GM19463 (cell line): ENCODE measurements around the gene VTCN1.
"Not testable (repeated sequence)": the region's sequence is repeated elsewhere in the genome, so short reads cannot be mapped to it uniquely, and the experiment has no call there.

Source experiments
- ATAC-seq: cut with Tn5 transposase; IDR thresholded peaks from one replicate; pipeline ENCODE4 v1.9.1; 2021; ENCODE audit warnings: mild to moderate bottlenecking, moderate library complexity; ENCODE audit not compliant: unreplicated experiment

VTCN1 gene

DNA sequence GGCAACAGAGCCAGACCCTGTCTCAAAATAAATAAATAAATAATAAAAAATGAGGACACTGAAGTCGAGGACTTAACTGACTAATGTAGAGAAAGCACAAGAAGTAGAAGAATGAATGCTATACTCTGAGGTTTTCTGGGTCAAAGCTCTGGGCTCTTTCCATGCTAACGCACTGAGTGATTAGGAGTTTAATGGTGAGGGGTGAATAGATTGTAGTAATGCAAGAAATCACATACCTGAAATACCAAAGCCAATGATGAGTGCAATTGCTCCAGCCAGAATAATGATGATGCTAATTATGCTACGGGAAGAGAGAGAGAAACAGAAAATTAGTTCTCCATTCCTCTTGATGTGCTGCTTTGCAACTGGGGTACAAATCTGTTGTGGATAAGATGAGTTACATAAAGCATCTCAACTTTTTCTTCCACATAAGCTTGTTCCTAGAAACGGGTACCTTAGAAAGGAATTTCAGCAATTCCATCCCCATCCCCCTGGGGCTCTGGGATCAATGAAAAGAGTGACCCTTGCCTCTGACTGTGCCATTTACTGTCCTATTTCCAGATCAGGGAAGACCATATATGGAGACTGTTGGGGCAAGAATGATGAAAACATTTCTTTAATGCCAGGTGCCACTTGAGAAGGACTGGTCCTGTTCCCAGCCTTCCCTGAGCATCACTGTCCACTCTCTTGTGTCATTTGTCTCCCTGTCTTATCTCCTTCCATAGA, 40.7 kb downstream of the VTCN1 start:
- no peak for ATAC-seq

DNA sequence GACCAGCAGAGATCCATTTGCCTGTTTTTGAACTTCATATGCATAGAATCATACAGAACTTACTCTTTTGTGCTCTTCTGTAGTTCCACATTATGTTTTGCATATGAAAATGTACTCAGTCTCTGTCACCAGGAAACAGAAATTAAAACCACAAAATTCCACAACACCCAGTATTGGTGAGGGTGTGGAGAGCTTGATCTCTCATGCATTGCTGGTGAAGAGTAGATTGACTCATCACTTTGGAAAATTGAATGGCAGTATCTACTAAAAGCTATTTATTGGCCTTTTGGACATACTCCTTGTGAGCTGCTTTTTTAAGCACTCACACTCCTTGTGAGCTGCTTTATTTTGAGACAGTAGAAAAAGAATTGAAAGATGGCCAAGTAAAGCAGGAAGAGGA, 43.3 kb downstream of the VTCN1 start:
- no peak for ATAC-seq

DNA sequence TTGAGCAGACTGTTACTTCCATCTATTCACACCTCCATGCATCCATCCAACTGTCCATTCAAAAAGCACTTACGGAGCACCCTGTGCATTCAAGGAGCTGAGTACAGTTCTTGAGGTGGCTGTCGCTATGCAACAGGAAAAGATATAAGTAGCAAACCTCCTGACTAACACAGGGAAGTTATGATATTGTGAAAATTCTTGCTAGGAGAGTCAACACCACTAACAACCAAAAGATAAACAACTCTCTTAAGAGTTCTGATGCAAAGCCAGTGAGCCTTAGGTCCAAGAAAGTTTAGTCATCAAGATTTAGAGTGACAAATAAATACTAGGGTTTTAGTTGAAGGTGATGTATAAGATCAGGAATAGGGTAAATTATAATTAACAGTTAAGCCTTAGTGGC, 44.7 kb downstream of the VTCN1 start:
- ATAC-seq = no peak

DNA sequence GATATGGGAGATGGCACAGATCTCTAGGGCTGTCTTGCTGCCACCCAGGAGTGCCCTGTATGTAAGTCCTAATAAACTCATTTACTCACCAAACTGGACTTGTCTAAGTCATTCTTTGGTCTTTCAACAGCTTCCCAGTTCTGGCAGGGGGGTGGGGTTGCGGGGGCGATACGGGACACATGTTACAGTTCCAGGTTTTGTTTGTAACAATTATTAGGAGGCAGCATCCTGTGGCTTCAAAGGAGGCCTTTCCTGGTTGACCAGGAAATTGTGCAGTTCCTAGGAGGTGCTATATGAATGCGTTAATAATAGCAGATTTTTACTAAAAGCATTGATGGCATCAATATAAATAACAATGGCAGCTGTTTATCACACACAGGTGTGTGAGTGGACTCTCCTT, 46.5 kb downstream of the VTCN1 start:
- ATAC-seq = no peak

DNA sequence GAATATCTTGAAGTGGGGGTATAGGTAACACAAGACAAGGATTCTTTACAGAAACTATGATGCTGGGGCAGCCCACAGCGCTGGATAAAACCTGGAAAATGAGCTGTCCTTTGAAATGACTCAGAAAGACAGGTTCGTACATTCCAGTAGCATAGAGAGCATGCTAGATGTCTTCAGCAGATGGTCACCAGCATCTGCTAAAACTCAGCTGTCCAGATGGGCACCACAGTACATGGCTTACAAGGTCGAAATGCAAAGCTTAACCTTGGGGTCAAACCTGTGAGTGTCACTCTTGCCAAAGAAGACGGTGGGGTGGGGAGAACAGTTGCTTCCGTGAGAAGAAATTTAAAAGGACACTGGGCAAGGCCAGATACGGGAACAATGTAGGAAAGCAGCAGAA, 47.9 kb downstream of the VTCN1 start:
- ATAC-seq = no peak

DNA sequence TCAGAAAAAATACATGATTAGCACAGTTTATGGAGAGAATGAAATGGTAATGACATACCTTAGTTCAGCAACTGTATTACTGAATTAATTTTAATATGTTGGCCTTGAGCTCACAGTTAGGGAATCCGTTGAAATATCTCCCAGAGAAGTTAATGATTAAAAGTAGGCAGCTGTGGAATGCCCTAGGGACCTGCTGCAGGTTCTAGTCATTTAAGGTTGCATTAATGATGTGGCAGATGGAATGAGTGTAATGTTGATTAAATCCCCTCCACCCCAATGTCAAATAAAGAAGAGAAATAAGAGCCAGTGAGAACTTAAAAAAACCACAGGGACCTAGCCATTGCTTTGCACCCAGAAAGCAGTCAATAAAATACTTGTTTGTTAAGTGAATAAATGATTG, 48.8 kb downstream of the VTCN1 start:
- no peak for ATAC-seq

DNA sequence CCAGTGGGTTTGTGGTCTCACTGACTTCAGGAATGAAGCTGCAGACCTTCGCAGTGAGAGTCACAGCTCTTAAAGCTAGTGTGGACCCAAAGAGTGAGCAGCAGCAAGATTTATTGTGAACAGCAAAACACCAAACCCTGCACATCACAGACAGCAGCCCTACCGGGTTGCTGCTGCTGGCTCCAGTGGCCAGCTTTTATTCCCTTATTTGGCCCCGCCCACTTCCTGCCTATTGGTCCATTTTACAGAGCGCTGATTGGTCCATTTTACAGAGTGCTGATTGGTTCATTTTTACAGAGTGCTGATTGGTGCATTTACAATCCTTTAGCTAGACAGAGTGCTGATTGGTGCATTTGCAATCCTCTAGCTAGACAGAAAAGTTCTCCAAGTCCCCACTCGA, 59.4 kb downstream of the VTCN1 start:
- not testable (repeated sequence) for ATAC-seq

DNA sequence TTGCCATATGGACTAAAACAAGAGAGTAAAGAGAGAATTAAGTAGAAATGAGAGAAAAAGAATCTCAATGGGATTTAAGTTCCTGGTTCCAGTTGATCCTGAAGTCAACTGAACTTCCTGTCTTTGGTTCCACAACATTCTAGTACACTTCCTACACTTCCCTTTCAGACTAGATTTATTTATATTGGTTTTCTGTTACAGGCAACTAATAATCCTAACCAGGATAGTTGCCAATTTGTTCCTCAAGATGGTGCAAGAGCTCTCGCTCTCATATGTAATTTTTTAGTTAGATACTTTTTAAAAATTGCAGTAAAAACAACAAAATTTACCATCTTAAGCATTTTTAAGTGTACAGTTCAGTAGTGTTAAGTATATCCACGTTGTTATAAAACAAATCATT, 60.4 kb downstream of the VTCN1 start:
- no peak for ATAC-seq

DNA sequence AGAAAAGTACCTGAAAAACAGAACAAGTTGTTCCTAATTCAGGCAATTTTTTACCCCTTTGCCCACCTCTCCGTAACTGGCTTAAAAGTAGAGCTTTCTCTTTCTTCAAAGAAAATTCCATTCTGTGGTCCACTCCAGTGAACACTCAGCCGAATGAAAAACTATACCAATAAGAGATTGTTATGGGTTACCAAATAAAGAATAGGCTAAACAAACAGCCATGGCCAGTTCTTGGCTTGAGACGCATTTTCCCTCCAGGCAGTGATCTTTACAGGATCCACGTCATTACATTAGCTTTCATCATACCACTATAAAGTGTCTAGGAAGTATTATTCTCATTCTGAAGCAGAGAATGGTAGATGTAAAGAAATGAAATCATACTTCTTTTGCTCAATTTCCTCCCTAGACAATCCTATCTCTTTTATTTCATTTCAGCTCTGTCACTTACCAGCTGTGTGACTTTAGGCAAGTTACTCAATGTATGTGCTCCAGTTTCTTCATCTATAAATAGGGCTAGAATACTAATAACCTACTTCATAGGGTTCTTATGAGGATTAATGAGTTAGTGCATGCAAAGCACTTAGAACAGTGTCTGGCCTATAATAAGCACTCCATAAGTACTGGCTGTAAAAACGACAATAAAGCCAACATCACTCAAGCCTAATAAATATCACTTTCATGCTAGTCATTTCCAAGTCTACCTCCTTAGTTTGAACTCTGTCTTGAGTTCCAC, 62.7 kb downstream of the VTCN1 start:
- no peak for ATAC-seq

DNA sequence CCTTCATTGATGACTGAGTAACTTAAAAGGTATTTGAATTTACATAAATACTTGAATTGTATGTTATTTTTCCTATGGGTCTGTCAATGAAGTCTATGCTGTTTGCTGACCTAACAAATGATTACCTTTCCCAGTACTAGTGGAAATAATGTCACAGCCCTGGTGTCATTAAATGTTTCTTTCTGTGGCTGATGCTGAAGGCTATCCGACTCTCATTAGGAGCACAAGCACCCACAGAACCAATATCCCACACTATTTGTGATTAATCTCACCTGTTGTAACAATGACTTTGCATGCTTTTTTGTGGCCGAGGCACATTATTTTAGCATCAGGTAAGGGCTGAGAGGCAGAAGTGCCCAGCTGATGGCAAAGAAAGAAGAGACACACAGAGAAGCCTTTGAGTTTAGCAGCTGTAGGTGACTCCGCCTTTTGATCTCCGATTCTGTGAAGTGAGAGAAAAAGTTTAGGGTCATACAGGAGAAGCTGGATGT, 63.3 kb downstream of the VTCN1 start:
- no peak for ATAC-seq

DNA sequence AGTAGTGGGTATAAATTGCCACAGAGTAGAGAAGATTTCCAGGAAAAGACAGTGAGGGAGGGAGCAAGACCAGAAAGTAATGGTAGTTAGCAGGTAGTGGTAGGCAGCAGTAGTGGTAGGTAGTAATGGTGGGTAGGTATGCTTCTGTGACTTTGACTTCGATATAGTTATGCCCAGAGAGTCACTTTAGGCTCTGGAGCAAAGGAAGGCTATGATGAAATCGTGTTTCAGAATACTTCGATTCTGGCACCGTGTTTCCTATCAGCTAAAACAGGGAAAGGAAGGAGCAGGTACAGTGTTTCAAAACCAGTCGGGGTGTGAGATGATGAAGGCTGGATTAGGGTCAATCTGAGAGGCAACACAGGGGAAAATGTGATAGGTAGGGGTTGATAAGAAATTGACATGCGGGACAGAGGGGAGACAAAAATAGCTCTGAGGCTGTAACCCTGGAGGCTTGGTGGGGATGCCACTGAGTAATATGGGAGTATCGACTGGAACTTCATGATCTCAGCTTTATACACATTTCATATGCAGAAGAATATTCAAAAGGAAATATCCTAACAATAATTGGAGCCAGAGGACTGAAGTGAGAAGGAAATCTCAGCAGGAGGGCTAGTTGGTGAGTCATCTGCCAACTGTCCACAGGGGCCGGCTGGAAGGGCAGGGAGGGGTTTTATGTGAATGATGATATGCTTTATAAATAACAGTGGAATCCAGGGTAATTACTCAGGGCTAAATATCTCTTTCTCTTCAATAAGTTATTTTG, 64.0 kb downstream of the VTCN1 start:
- ATAC-seq = no peak

DNA sequence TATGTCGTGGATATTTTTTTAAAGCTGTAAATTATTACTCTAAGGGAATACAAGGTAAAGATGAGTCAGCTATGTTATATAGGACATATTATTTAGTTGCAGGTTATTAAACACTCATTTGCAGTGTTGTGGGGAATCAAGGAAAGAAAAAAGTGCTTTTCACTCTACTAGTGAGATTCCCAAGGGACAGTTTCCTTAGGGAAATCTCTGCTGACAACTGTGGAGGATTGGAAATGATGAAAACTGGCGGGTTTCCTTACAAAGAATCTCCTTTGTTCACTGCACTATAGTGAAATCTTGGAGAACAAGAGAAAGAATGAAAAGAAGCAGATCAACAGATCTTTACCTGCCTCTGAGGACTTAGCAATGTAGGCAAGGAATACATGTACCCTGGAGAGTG, 64.7 kb downstream of the VTCN1 start:
- ATAC-seq = no peak

DNA sequence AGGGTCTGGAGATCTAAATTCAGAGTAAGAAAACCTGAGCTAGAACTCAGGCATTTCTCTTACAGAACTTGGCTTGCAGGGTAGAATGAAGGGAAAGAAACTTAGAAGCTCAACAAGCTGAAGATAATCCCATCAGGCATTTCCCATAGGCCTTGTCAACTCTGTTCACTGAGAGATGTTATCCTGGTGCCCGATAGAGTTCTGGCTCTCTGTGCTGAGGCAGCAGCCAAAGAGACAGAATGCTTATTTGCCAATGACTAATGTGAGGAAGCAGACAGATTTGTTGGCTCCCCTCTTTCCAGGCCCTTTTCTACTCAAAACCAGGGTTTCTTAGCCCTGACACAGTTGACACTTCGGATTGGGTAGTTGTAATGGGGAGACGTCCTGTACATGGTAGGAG, 66.9 kb downstream of the VTCN1 start:
- no peak for ATAC-seq

DNA sequence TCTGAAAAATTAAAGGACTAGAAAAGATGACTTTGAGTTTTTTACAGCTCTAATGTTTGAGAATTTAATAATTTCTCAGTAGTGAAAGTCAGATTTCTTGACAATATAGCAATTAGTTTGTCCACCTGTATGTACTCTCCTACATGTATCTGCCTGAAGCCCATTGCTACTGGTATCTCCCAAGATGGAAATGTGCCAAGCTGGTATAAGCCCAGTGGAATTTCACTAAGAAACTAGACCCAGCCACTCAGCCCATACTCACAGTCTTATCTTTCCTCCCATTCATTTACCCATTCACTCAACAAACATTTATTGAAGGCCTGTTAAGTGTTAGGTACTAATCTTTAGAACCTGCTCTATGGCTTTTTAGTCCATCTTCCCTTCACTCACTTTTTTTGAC, 67.6 kb downstream of the VTCN1 start:
- no peak for ATAC-seq

DNA sequence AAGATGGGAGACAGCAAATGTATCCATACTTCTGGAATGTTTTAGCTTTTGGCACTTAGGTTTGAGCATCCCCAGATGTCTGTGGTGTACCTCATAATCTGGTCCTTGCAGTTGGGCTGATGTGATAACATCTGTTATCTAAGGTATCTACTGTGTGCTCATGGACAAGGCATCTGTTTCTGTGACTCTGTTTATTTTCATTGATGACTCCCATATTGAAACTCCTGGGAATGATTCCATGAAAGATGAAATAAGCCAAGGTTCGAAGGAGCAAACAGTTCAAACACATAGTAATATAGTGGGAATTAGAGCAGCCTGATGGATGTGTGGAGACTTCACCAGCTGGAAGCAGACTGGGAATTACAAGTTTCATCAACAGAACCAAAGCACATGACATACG, 68.5 kb downstream of the VTCN1 start:
- ATAC-seq = no peak

DNA sequence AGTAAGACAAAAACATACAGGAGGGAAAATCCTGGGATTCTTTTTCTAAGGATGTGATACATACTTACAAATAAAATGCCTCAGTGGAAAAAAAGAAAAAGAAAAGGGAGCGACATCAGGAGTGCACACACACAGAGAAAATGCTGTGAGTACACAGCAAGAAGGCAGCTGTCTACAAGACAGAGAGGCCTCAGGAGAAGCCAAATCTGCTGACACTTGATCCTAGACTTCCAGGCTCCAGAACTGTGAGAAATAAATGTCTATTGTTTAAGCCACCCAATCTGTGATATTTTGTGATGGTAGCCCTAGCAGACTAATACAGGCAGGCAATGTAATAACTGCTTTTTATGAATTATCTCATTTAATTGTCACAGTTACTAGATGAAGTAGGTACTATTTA, 72.2 kb downstream of the VTCN1 start:
- ATAC-seq = no peak

DNA sequence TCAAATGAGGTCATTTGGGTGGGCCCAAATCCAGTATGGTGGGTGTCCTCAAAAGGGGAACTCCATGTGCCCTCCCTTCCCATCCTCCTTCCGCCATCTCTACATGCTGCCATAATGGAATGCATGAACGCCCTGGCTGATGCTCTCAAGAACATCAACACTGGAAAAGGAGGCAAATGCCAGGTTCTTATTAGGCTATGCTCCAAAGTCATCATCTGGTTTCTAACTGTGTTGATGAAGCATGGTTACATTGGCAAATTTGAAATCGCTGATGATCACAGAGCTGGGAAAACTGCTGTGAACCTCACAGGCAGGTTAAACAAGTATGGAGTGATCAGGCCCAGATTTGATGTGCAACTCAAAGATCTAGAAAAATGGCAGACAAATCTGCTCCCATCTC, 72.6 kb downstream of the VTCN1 start:
- no peak for ATAC-seq

DNA sequence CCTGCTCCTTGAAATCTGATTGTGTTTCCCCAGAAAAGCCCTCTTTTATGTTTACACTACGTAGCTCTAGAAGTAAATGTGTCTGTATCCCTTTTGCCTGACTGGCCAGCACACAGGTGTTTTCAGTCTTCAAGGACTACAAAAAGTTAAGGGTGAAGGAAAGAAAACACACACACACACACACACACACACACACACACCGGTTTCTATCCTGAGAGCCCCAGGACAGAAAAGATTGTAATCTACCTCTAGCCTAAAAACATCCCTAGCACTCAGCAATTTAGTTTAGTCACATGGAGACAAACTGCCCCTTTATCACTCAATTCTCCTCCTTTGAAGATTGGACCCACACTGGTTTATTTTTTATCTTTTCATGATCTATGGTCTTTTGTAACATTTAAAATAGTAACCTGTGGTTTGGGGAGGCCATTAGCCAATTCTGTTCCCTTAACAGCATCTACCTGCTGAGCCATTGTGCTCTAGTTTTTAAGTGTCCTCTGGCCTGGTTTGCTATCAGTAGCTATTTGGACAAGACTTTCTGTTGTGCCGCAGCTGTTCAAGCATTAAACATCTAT, 73.4 kb downstream of the VTCN1 start:
- no peak for ATAC-seq

DNA sequence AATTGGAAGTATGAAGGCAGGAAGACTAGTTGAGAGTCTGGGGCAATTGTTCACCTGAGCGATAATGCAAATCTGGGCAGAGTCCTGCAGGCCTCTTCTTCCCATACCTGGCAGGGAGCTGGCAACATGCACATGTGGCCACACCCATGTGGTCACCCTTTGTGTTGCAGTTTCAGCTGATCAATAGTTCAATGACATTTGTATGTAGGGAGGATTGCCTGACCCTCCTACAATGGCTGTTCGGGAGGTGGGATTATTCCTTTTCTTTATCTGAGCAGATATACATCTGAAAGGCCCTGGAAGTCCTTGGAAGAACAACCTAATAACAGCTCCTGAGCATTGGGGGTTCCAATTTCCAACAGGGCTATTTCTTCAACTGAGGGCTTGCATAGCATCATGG, 74.0 kb downstream of the VTCN1 start:
- ATAC-seq = no peak

DNA sequence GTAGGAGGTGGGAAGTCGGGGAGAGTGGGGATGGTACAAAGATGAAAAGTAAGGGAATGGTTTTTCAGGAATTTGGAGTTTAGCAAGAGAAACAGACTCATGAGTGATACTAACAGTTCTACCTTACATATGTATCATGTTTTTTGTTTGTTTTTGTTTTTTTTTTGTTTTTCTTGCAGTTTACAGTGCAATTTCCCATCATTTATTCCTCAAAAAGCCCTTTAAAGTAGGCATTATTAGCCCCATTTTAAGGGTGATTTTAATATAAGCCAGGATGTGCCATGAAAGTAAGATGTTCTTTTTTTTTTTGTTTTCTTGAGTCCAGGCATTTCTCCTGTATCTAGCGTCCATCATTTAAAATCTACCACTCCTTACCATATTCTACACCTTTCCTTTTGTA, 75.4 kb downstream of the VTCN1 start:
- ATAC-seq = no peak

DNA sequence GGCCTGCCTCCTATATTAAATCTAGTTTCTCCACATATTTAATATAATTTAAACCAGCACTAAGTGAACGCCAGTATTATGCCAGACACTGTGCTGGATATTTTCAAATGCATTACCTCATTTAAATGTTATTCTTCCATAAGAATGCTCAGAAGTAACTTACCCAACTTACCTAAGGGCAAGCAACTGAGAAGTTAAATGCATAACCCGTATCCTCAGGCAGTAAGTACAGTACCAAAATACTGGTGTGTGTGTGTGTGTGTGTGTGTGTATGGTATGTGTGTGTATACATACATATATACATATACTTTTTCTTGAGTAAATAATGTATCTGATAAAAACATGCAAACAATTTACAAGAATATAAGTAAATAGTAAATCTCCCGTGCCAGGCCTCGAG, 80.2 kb downstream of the VTCN1 start:
- no peak for ATAC-seq
